Transverse colon (tissue), 4 donors: ENCODE data around the gene ARHGAP24. TPM values are rescaled to one million over a fixed set of nuclear protein-coding genes. Genes with fewer than 3 reads are reported as not detected.

Experiments
- DNase-seq: peaks from one replicate; pipeline ENCODE4 v3.0.0-alpha.2; 2019
- H3K27ac ChIP-seq, 4 donors: fragments of 200-600 bp; sonication (generic); 2 replicates each; pipeline ENCODE4 v1.5.1; 2016 to 2018; ENCODE audit warnings: inconsistent platforms in 4 of 4
- H3K27me3 ChIP-seq: fragments of 200-600 bp; sonication (generic); 2 replicates; pipeline ENCODE4 v1.5.1; 2017; ENCODE audit warnings: inconsistent platforms
- H3K36me3 ChIP-seq, 4 donors: fragments of 200-600 bp; sonication (generic); 2 replicates each; pipeline ENCODE4 v1.5.1; 2017 to 2019; ENCODE audit warnings: inconsistent platforms in 4 of 4
- H3K4me1 ChIP-seq, 4 donors: fragments of 200-600 bp; sonication (generic); 2 replicates each; pipeline ENCODE4 v1.5.1; 2017 to 2020; ENCODE audit warnings: inconsistent platforms in 4 of 4
- H3K4me3 ChIP-seq, 4 donors: fragments of 200-600 bp; sonication (generic); 1 replicate in 1 of 4; 2 replicates in 3 of 4; pipeline versions ENCODE4 v1.5.1 to v1.6.1; 2017 to 2019; ENCODE audit warnings: inconsistent platforms in 4 of 4
- H3K9me3 ChIP-seq, 2 donors: fragments of 200-600 bp; sonication (generic); 2 replicates each; pipeline ENCODE4 v1.5.1; 2017 to 2019; ENCODE audit warnings: inconsistent platforms in 2 of 2
- EP300 ChIP-seq: sonication (generic); formaldehyde crosslinking; IDR thresholded peaks from one replicate; pipeline ENCODE4 v1.6.1; 2017; ENCODE audit warnings: antibody characterized with exemption, low read depth
- POLR2A ChIP-seq: fragments of 450-650 bp; IDR thresholded peaks from one replicate; pipeline ENCODE4 v1.6.1; 2016; ENCODE audit warnings: antibody characterized with exemption, mild to moderate bottlenecking, moderate library complexity
- POLR2AphosphoS5 ChIP-seq, 3 donors: sonication (generic); formaldehyde crosslinking; IDR thresholded peaks; one replicate each; pipeline ENCODE4 v1.6.1; 2016; ENCODE audit warnings: antibody characterized with exemption in 3 of 3
- WGBS, 2 donors: methylation state at CpG; one replicate each; pipeline ENCODE4 v1.1.5; 2018; ENCODE audit warnings: low coverage in 1 of 2; 5-methylcytosine and 5-hydroxymethylcytosine counted together
- in situ Hi-C, 4 donors: fragments of 200-750 bp; cut with MboI; loops; one replicate each; pipeline versions ENCODE4 v1.15.0 to v1.15.1; 2017; ENCODE audit warnings: low sequenced_read_pairs in 3 of 4, low pct_ligation_motif_present in 1 of 4, low pct_unique_long_range_greater_than_20kb in 1 of 4
- intact Hi-C: fragments of 100-400 bp; cut with DNase I; formaldehyde crosslinking; loops from one replicate; pipeline ENCODE4 v1.15.1; 2023; ENCODE audit warnings: low total_unique reads
- total RNA-seq, 4 donors: library from RNA; depleted of rRNA; stranded (reverse); fragments of >200 nt; gene quantifications; one replicate each; pipeline ENCODE4 v1.1.0, GENCODE V29; 2016
- TF ChIP-seq, protein P1 (sequence below), 5 experiments: fragments of 200-600 bp in 3 of 5; fragments of 450-650 bp in 2 of 5; sonication (generic) in 3 of 5; IDR thresholded peaks; 1 replicate in 2 of 5; 2 replicates in 3 of 5; pipeline ENCODE4 v1.5.1; 2016 to 2017; ENCODE audit warnings: antibody characterized with exemption in 5 of 5, inconsistent platforms in 3 of 5, mild to moderate bottlenecking in 2 of 5, moderate library complexity in 1 of 5

The ARHGAP24 gene
- total RNA-seq, 4 donors from 2014 or later: 4.2 to 32.0 (median 12.6) TPM

DNA sequence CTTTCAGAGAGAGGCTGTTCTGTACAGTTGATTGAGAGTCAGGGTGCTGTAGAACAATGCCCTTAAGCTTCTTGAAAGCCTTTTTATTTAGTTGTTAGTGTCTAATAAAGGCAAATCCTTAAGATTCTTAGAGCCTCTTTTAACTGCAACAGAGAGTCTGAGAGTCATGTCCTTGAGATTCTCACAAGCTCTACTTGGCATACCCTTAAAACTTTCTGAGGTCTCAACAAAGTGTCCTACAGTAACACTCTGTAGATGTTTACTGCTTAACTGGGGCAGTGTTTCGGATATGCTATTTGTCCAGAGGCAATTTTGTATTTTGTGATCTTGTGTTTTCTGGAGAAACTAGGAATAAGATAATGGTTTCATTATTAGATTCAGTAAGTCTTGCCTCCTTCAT is 209.7 kb downstream of the ARHGAP24 start:
- TF ChIP-seq EP300 (no peak), POLR2AphosphoS5 (IDR thresholded peaks at IDR 0.05) (no peak), POLR2A (no peak)
- TF ChIP-seq, protein P1, sequence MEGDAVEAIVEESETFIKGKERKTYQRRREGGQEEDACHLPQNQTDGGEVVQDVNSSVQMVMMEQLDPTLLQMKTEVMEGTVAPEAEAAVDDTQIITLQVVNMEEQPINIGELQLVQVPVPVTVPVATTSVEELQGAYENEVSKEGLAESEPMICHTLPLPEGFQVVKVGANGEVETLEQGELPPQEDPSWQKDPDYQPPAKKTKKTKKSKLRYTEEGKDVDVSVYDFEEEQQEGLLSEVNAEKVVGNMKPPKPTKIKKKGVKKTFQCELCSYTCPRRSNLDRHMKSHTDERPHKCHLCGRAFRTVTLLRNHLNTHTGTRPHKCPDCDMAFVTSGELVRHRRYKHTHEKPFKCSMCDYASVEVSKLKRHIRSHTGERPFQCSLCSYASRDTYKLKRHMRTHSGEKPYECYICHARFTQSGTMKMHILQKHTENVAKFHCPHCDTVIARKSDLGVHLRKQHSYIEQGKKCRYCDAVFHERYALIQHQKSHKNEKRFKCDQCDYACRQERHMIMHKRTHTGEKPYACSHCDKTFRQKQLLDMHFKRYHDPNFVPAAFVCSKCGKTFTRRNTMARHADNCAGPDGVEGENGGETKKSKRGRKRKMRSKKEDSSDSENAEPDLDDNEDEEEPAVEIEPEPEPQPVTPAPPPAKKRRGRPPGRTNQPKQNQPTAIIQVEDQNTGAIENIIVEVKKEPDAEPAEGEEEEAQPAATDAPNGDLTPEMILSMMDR (IDR thresholded peaks at IDR 0.05): no peak
- DNase-seq: no peak
- 76 to 100% methylated on average over 1 of the region's 1 CpG for WGBS, 2 donors
- in situ Hi-C loops: no loop called here
- intact Hi-C loops: no loop called here
- Histone ChIP-seq H3K27ac (no peak overlapping the region), H3K9me3 (no peaks in the 10 kb centered on the region), H3K4me3 (no peak overlapping the region), H3K4me1 (peaks cover 0 to 8% (median 0%) of the 10 kb centered on the region in 4 donors), H3K36me3 (no peaks in the 10 kb centered on the region), H3K27me3 (no peaks in the 10 kb centered on the region)

DNA sequence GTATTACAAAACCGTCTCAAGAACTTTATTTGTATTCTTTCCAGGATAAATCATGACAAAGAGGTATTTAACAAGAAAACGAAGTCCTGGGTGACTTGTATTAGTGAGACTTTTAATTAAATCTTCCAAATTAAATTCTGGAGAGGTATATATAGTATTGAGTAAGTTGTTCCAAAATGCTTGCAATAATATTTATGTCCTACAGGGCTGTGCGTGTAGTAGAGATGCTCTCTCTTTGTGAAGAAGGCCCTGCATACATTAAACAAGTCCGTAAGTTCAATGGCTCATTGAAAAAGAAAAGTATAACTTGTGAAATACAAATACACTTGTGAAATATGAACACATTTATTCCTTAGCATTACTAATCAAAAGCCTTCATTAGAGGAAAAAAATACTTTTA is 211.4 kb downstream of the ARHGAP24 start:
- TF ChIP-seq POLR2AphosphoS5 (IDR thresholded peaks at IDR 0.05) (no peak), POLR2A (no peak), EP300 (no peak)
- TF ChIP-seq, protein P1 (IDR thresholded peaks at IDR 0.05): no peak
- no peaks in the 10 kb centered on the region for H3K9me3 ChIP-seq
- WGBS, 2 donors: 84 to 95% methylated on average over 4 of the region's 4 CpGs

DNA sequence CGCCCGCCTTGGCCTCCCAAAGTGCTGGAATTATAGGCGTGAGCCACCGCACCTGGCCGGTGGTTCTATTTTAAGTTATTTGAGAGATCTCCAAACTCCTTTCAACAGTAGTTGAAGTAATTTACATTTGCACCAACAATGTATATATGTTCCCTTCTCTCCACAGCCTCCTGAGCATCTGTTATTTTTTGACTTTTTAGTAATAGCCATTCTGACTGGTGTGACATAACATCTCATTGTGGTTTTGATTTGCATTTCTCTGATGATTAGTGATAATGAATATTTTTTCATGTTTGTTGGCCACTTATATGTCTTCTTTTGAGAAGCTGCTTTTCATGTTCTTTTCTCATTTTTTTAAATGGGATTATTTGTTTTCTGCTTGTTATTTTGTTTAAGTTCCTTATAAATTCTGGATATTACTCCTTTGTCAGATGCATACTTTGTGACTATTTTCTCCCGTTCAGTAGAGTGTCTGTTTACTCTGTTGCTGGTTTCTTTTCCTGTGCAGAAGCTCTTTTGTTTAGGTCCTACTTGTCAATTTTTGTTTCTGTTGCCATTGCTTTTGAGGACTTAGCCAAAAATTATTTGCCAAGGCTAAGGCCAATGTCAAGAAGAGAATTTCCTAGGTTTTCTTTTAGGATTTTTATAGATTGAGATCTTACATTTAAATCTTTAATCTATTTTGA is 213.2 kb downstream of the ARHGAP24 start:
- 76 to 93% methylated on average over 6 of the region's 6 CpGs for WGBS, 2 donors
- H3K27ac ChIP-seq: no peak overlapping the region
- no peaks in the 10 kb centered on the region for H3K36me3 ChIP-seq
- intact Hi-C loops: no loop called here
- DNase-seq: no peak
- in situ Hi-C loops: no loop called here
- no peak for TF ChIP-seq POLR2A
- TF ChIP-seq POLR2AphosphoS5 (IDR thresholded peaks at IDR 0.05): no peak
- TF ChIP-seq, protein P1 (IDR thresholded peaks at IDR 0.05): no peak
- TF ChIP-seq EP300: no peak
- no peak overlapping the region for H3K4me3 ChIP-seq
- H3K4me1 ChIP-seq: no peaks in the 10 kb centered on the region
- H3K9me3 ChIP-seq: no peaks in the 10 kb centered on the region
- no peaks in the 10 kb centered on the region for H3K27me3 ChIP-seq

More for the DNA sequence above, 211.4 kb downstream of the ARHGAP24 start:
- in situ Hi-C loops: no loop called here
- H3K36me3 ChIP-seq: no peaks in the 10 kb centered on the region
- no peak for DNase-seq
- no peaks in the 10 kb centered on the region for H3K27me3 ChIP-seq
- no peak overlapping the region for H3K4me3 ChIP-seq
- intact Hi-C loops: no loop called here
- no peak overlapping the region for H3K27ac ChIP-seq
- H3K4me1 ChIP-seq: peaks cover 0 to 6% (median 0%) of the 10 kb centered on the region in 4 donors

DNA sequence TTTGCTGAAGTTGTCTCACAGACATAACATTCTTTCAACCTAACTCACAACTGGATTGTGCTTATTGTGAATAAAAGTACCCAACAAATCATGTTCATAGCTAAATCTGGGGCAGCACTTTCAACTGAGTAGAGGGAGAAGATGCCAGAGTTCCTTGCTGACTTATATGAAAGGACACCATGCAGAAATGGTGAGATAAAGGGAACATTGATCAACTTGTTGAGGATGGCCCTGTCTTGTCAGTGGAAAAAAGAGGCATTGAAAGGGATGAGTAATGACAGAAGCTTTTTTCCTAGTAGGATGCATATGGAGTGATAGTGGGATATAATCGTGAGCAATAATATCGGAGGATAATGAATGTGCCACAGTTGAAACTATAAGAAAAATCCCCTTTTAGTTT is 221.7 kb downstream of the ARHGAP24 start:
- DNase-seq: no peak
- H3K27me3 ChIP-seq: no peaks in the 10 kb centered on the region
- H3K27ac ChIP-seq: no peak overlapping the region
- no peaks in the 10 kb centered on the region for H3K36me3 ChIP-seq
- no peaks in the 10 kb centered on the region for H3K9me3 ChIP-seq
- H3K4me1 ChIP-seq: no peaks in the 10 kb centered on the region
- no peak for TF ChIP-seq POLR2AphosphoS5 (IDR thresholded peaks at IDR 0.05)
- TF ChIP-seq EP300: no peak
- TF ChIP-seq POLR2A: no peak
- TF ChIP-seq, protein P1 (IDR thresholded peaks at IDR 0.05): no peak
- in situ Hi-C loops: no loop called here
- no peak overlapping the region for H3K4me3 ChIP-seq
- intact Hi-C loops: no loop called here
- WGBS, 2 donors: 94 to 100% methylated on average over 2 of the region's 2 CpGs
